GM18511 (cell line): ENCODE measurements around the gene SV2C.
"Not testable (repeated sequence)": the region's sequence is repeated elsewhere in the genome, so short reads cannot be mapped to it uniquely, and the experiment has no call there.

Experiments used
- ATAC-seq: cut with Tn5 transposase; IDR thresholded peaks from one replicate; pipeline ENCODE4 v1.9.1; 2021; ENCODE audit warnings: mild to moderate bottlenecking, moderate library complexity; ENCODE audit not compliant: unreplicated experiment

The SV2C gene

DNA sequence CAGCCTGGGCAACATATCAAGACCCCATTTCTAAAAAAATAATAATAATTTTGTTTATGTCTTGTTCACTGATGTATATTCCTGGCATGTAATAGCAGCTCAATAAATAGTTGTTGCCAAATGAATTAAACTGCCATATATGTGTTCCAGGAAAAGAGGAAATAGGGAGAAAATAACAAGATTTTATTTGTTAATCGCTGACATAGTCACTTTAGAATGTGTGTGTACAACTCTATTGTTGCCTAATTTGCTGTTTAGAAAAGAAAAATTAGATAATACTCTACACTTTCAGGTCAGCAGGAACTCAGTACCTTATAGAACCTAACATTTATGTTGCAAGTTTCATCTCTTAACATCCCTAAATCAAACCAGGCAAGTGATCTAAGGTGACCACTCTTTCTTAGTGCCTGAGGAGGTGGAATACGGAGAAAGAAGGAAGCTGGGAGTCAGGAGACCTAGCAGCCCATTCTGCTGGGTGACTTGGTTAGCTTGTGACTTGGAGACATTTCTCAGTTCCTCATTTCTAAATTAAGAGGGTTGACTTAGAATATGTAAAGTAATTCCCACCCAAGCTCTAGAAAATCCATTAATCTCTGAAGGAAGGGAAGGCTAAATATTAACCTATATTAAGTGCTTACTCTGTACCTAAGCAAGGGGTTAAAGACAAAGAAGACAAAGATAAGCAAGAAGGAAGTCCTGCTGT, 209.6 kb downstream of the SV2C start:
- peak; percentile 91 for ATAC-seq

DNA sequence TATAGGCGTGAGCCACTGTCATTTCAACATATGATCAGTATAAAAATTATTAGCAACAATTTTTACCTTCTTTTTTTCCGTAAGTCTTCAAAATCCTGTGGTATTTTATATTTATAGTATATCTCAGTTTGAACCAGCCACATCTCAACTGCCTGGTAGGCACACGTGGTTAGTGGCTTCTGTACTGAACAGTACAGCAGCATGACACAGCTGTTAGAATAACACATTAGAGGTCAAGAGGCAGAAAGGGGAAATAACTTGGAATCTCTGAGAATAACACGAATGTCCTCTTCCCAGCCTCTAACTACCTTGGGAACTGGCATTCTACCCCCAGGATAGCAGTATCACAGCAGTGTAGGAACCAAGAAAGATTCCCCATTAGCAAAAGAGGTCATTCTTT, 211.4 kb downstream of the SV2C start:
- ATAC-seq = no peak

DNA sequence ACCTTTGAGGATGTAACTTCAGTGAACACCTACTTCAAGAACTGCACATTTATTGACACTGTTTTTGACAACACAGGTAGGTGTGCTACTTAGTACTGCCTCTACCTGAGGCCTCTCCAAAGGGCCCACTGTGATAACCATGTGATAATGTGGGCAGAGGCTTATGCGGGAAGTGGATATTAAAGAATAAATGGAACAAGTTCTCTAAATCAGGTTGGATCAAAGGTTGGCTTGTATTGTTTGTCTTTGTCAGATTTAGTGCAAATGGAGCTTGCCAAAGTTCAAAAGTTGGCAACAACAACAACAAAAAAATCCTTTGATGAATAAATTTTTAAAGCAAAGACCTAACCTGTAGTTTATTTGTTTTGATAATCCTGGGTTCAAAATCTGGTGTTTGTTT, 215.7 kb downstream of the SV2C start:
- ATAC-seq = no peak

DNA sequence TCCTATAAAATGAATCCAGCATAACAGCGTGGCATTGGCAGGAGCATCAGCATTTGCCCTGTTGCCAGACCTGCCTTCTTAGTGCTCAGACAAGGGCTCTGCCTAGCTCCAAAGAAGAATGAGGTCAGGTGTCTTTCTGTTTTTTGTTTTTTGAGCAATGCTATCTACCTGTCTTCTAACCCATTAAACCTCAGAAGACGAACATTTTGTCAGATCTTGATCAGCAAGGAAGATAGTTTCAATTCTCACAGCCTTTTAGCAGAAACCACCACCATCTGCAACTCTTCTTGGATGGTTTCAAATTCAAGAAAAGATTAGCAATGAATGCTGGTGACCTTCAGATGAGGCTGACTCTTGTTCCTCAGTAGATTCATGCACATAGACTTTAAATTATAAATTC, 216.4 kb downstream of the SV2C start:
- ATAC-seq = no peak

DNA sequence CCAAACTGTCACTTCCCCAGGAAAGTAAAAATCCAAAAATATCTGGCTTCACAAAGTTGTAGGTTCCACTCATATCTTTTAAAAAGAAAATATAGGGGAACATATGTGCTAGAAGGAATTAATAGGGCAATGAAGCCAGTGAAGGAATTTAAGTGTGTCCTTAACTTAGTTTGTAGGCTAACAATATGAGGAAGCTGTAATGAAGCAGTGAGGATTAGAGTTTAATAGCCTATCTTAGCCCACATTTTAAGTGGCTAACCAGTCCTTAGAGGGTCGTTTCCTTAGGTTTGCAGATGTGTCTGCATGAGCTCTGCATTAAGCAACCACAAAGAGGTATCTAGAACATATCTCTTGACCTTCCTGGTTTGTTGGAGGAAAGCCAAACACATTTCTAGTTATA, 218.7 kb downstream of the SV2C start:
- not testable (repeated sequence) for ATAC-seq

DNA sequence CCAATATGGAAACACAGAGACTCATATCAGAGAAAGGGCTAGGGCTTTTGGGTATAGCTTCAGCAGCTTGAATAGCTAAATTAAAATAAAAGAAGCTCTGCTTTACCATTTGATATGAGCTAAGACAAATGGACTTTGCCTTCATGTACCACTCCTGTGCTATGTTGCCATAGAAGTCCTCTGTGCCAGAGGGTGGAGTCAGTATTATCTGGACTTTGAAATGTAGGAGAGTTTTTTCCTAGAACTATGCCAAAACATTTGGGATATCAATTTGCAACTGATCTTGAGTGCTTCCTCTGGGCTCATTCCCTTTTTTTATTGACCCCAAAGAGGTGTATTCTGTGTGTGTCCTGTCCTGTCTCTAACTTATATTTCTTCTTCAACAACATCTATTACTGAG, 219.5 kb downstream of the SV2C start:
- not testable (repeated sequence) for ATAC-seq

DNA sequence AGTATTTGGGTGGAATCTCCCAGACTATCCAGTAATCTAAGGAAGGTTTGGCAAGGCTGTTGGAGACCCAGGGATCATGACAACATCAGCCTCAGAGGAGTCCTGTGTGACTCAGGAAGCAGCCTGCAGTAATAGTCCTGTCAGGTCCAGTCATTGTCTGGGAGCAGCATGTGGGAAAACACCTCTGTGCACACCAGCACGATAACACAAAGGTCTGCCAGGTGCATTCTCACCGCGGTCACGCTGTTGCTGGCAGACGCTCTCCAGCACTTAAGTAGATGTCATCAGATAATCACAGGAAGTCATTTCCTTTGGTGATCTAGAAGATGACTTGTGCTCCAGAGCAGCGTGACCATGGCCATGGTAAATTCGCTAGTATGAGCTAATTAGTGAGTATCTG, 220.7 kb downstream of the SV2C start:
- peak; percentile 84 for ATAC-seq

DNA sequence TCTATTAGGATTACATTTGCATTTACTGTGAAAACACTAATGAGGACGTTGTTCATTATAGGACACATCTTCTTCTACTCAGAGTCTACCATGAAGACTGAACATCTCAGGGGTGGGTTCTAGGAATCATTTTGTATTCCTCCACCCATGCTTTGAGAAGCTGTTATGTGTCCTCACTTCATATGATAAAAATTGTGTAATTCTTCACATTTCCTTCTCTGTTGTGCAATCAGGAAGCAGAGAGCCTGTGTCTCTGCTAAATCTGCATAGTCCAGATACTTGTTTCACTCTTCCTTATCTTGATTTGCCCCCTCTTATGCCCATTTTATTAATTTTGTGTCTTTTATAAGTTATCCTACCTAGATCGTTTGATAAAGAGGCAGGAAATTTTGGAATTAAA, 222.1 kb downstream of the SV2C start:
- no peak for ATAC-seq

DNA sequence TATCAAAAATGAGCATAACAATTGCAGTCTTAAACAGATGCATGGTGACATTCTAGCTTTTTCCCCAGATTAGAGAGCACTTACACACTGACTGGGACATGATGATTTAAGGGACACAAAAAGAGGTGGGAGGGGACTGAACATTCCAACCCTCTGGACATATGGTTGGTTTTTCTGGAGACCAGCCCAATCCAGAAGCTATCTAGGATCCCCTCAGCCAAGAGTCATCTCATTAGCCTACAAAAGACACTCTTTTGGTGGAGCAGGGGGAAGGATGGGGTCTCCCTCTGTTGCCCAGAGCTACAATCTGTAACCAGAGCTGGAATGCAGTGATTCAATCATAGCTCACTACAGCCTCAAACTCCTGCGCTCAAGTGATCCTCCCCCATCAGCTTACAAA, 222.6 kb downstream of the SV2C start:
- no peak for ATAC-seq

DNA sequence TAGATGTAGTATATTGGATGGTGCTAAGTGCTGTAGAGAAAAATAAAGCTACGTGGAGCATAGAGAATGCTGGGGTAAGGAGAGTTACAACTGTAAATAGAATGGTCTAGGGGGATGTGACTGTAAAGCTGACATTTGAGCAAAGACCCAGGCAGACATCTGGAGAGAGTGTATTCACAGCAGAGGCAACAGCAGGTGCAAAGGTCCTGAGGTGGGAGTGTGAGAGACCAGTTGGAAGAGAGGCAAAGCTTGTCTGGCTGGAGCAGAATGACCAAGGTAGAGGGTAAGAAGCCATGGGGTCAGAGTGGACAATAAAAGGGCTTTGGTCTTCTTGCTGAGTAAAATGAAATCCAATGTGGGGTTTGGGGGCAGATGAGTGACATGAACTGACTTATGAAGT, 227.0 kb downstream of the SV2C start:
- no peak for ATAC-seq

DNA sequence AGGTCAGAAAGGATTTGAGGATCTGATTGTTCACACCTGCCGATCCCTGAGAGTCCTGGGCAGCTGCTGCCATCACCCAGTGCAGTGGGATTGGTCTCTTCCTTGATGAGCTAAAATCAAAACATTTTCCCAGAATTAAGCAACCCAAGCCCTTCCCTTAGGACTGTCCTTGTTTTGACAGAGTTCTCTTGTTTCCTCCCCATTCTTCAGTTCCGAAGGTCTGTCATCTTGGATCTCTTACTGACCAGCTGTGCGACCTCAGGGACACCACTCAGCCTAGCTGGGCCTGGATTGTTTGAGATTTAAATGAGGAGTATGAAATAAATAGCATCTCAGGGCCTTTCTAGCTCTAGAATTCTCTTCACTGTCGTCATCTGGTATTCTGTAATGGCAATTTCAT, 229.6 kb downstream of the SV2C start:
- ATAC-seq = no peak

DNA sequence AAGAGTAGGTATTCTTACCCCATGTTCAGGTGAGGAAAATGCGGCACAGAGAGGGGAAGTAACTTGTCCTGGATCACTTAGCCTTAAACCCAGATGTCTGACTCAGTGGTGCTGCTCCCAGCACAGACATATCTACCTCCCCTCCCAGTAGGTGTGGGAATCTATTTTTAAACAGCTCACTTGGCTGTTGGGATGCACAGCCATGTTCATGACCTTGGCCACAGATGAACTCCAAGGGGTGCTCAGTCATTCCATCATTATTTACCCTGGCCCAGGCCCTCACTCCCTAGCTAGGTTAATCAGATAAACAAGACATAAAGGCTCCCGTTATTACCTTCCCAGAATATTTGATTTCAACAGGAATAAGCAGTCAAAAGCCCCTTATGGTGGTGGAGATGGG, 231.5 kb downstream of the SV2C start:
- ATAC-seq = no peak

DNA sequence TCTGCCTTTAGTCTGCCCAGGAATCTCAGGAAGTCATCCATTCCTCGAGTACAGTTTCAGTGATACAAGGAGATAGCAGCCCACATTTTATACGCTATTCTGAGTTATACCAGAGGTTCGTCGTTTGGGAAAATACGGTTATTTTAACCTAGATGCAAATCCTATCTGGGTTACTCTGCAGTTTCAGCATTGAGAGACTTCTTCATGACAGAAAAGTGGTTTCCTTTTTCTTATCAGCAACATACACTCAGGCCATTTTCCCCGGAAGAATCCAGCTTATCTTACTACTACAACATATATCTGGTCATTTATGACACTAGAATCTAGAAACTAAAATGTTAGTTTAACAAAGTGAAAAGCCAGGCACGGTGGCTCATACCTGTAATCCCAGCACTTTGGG, 236.5 kb downstream of the SV2C start:
- ATAC-seq = no peak

DNA sequence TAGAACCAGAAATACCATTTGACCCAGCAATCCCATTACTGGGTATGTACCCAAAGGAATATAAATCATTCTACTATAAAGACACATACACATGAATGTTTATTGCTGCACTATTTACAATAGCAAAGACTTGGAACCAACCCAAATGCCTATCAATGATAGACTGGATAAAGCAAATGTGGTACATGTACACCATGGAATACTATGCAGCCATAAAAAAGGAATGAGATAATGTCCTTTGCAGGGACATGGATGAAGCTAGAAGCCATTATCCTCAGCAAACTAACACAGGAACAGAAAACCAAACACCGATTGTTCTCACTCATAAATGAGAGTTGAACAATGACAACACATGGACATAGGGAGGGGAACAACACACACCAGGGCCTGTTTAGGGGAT, 240.3 kb downstream of the SV2C start:
- ATAC-seq = not testable (repeated sequence)

DNA sequence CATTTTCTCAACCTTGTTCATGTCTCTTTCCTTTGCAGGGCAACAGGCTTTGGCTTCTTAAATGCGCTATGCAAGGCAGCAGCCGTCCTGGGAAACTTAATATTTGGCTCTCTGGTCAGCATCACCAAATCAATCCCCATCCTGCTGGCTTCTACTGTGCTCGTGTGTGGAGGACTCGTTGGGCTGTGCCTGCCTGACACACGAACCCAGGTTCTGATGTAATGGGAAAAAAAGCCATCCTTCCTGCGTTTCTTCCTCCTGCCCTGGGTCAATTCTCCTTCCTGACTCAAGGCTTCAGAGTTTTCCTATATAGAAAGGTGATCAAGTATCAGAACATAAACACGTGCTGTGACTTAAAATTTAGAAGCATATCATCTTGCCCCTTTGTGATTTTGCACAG, 242.1 kb downstream of the SV2C start:
- no peak for ATAC-seq

DNA sequence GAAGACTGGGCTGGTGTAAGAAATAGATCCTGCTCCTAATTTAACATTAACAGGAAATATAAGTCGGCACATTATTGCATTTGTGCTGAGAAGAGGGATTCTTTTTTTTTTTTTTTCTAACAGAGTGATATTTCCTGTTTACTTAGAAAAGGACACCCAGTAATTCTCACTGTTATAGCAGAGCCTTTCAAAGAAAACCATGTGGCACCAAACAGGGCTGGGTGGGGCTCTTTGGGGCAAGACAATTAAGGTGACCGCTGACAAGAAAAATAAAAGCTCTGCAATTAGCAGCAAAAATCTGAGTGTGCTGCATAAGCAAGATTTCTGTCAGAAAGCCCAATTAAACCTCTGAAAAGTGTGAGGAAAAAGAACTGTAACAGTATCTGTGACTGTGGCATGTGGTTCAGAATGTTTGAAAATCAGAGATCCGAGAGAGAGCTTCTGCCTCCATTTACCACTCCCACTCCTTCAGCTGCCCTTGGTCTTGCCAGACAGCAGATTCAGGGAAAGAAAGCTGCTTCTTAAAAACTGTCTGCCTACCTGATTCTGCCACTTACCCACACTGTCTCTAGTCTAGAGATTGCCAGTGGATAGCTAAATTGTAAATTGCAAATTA, 242.8 kb downstream of the SV2C start:
- ATAC-seq = no peak

DNA sequence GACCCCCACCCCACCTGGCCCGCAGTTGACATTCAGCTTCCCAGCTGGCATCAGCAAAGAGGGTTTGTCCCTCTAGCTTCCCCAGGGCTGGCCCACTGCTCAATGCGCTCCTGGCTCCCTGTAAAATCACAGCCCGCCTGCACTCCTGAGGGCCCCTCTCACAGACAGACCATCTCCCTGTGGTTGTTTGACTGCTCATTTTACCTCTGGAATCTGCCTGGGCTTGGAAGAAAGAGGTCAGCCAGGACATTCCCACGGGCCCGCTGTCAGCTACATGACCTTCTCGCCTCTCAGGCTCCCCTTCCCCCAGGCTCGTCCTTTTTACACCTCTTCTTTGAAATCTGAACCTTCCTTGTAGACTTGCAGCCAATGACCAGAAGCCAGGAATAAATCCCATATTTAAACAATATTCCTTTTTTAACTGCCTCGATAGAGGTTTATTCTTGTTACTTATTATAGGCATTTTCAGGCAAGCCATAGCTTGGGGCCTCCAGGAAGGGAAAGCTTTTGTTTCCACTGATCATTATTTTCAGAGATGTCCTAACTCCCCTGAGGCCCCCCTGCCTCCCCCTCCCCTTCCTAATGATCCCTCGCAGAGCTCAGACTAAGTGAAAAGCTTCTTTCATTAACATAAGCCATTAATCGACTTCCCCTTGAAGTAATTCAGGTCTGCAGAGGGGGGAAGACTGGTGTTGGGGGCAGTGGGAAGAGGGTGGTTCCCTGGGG, 243.6 kb downstream of the SV2C start:
- no peak for ATAC-seq

DNA sequence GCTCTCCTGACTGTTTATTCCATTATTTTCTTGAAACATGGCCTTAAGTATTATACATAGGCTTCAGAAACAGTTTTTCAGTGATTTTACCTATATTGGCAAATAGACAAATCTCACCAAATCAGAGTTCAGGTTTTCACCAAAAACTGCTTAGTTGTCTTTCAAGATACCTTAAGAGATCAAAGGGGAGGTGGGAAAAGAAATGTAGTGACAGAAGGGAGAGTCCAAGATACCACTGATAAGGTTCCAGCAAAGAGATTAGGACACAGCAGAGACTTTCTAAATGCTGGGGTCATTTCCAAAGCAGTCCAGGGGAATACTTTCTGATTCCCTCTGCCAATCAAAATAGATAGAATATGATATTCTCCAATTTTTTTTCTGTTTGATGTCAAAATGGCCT, 246.2 kb downstream of the SV2C start:
- ATAC-seq = no peak

DNA sequence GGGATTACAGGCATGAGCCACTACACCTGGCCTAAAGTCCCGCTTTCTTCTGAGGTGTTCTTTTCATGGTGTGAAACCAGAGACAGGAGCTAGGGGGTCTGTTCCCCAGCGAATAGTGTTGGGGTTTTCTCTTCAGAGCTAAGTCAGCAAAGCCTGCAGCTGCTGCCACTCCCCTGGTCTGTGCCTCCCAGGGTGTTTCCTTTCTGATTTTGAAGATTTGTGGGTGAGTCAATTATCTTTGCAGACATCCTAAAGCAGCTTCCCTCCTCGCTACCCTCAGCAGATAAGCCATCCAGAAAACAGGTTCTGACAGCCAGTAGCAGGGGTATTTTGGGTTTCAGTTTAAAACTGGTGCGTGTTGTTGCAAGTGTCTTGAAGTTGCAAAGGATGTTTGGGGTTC, 247.9 kb downstream of the SV2C start:
- no peak for ATAC-seq

DNA sequence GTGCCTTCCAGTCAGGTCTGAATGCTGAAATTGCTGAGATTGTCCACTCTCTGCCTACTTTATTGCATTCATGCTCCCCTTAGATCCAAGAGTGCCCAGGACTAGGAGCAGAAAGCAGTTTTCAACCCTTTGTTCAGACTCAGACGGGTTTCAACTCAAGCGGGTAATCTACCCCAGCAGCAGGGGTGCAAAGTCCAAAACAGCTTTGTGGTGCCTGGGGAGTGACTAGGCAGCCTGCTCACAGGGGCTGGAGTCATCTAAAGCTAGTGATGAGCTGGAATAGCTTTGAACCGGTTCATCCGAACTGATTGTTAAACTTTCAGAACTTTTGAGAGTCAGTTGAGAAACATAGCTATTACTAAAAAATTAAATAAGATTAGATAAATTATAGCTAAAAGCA, 248.9 kb downstream of the SV2C start:
- ATAC-seq = no peak

DNA sequence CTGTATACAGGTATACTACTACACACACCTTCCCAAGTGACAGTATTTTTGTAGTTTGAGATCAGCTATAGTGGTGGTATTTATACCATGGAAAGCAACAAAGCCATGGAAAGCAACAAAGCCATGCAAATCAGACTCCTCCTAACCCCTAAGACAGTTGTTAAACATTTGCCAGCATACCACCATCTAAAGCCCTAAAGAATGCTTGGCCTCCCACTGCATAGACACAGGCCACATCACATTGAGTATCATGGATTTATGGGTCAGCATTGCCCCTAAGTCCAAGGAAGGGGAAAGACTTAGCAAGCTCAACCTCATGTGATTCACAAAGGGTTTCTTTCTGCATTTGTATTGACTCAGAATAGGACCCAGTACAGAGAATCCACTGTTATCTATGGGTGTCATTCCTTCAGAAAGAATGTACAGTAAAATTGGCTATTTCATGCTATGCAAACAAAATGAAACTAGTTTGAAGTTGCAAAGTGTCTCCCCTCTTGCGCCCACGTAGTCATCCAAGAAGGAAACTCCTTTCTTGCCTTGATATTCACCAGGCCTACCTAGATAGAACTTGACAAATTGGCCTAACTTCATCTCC, 249.5 kb downstream of the SV2C start:
- ATAC-seq = no peak

DNA sequence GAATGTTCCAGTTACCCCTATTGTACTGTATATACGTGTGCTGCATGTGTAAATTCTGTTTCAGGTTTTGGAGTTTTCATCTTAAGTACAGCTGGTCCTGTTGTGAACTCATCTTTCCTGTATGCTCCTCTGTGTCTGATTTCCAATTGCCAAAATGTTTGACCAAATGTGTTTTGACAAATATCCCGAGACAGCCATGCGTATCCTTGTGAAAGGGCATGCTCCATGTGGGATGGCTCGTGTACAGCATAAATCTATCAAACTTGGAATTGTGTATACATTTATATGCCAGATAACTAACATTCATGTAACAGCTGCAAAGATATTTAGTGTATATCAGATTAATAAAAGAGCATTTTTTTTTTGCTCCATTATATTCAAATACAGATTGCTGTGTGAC, 250.4 kb downstream of the SV2C start:
- ATAC-seq = no peak
